Activated B cell treated with CpG ODN at 0.5 μM for 24 hours (primary cell): ENCODE data around the gene C17orf50. TPM values are rescaled to one million over a fixed set of nuclear protein-coding genes. Genes with fewer than 3 reads are reported as not detected.

Experiments
- ATAC-seq: fragments of 200-7000 bp; cut with Tn5 transposase; one replicate; pipeline ENCODE4 v1.10.0; 2021; ENCODE audit warnings: low read depth, mild to moderate bottlenecking, moderate library complexity
- CTCF ChIA-PET: fragments of 350-600 bp; sonication (Branson Sonifier 250); formaldehyde crosslinking; loops from one replicate; lab custom pipeline; 2021; ENCODE audit warnings: antibody characterized with exemption; lab: Charles Lee
- POLR2A ChIA-PET: fragments of 350-600 bp; sonication (Branson Sonifier 250); formaldehyde crosslinking; loops from one replicate; lab custom pipeline; 2021; ENCODE audit warnings: antibody characterized with exemption; lab: Charles Lee
- DNase-seq: peaks from one replicate; pipeline ENCODE4 v3.0.0; 2022
- H3K27ac Mint-ChIP-seq: one replicate; pipeline ENCODE4 v1.8.0; 2020; ENCODE audit warnings: mixed read lengths
- H3K27me3 Mint-ChIP-seq: one replicate; pipeline ENCODE4 v1.8.0; 2021; ENCODE audit warnings: mixed read lengths
- H3K36me3 Mint-ChIP-seq: one replicate; pipeline ENCODE4 v1.8.0; 2021; ENCODE audit warnings: low read depth, mixed read lengths
- H3K4me1 Mint-ChIP-seq: one replicate; pipeline ENCODE4 v1.8.0; 2021; ENCODE audit warnings: mixed read lengths
- H3K4me3 Mint-ChIP-seq: one replicate; pipeline ENCODE4 v1.8.0; 2020; ENCODE audit warnings: mild to moderate bottlenecking, mixed read lengths
- H3K9me3 Mint-ChIP-seq: one replicate; pipeline ENCODE4 v1.8.0; 2020; ENCODE audit warnings: mixed read lengths
- intact Hi-C: fragments of 100-400 bp; cut with micrococcal nuclease; formaldehyde crosslinking; loops from one replicate; pipeline ENCODE4 v1.15.1; 2024
- total RNA-seq: library from RNA; stranded (reverse); gene quantifications from 2 replicates; pipeline ENCODE4 v1.2.3, GENCODE V29; 2022
- TF ChIP-seq, protein P1 (sequence below): fragments of 200-600 bp; IDR thresholded peaks from one replicate; pipeline ENCODE4 v1.8.0; 2022; ENCODE audit warnings: antibody characterized with exemption, mild to moderate bottlenecking

Gene C17orf50
- total RNA-seq, 1 donor from 2014 or later = not detected

- H3K9me3 Mint-ChIP-seq = no peaks in the 10 kb centered on the region
- peak overlapping the region; percentile 75 for H3K27ac Mint-ChIP-seq
- H3K27me3 Mint-ChIP-seq = peaks cover 4% of the 10 kb centered on the region
- CTCF ChIA-PET = interaction anchor here (1.0 to 6.0 kb wide), 11 partner anchors 26 to 152 kb away, joined by 3 to 158 read pairs (median 7); partner anchors contain the start of genes MMP28 and TAF15
- H3K4me1 Mint-ChIP-seq = peaks cover 9% of the 10 kb centered on the region
- DNase-seq (no peak), ATAC-seq (no peak)
- H3K36me3 Mint-ChIP-seq = peaks cover 1% of the 10 kb centered on the region
- POLR2A ChIA-PET = interaction anchor here (1.7 to 6.7 kb wide), 4 partner anchors 37 to 186 kb away, joined by 5 to 121 read pairs (median 10); partner anchors contain the start of genes PEX12 and TAF15
- TF ChIP-seq, protein P1, sequence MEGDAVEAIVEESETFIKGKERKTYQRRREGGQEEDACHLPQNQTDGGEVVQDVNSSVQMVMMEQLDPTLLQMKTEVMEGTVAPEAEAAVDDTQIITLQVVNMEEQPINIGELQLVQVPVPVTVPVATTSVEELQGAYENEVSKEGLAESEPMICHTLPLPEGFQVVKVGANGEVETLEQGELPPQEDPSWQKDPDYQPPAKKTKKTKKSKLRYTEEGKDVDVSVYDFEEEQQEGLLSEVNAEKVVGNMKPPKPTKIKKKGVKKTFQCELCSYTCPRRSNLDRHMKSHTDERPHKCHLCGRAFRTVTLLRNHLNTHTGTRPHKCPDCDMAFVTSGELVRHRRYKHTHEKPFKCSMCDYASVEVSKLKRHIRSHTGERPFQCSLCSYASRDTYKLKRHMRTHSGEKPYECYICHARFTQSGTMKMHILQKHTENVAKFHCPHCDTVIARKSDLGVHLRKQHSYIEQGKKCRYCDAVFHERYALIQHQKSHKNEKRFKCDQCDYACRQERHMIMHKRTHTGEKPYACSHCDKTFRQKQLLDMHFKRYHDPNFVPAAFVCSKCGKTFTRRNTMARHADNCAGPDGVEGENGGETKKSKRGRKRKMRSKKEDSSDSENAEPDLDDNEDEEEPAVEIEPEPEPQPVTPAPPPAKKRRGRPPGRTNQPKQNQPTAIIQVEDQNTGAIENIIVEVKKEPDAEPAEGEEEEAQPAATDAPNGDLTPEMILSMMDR = no peak
- peak overlapping the region; percentile 91 for H3K4me3 Mint-ChIP-seq
- intact Hi-C loops = no loop called here
Measured at GRCh38 chr17:35765086-35765710, 4.5 kb downstream of the C17orf50 start.

DNA sequence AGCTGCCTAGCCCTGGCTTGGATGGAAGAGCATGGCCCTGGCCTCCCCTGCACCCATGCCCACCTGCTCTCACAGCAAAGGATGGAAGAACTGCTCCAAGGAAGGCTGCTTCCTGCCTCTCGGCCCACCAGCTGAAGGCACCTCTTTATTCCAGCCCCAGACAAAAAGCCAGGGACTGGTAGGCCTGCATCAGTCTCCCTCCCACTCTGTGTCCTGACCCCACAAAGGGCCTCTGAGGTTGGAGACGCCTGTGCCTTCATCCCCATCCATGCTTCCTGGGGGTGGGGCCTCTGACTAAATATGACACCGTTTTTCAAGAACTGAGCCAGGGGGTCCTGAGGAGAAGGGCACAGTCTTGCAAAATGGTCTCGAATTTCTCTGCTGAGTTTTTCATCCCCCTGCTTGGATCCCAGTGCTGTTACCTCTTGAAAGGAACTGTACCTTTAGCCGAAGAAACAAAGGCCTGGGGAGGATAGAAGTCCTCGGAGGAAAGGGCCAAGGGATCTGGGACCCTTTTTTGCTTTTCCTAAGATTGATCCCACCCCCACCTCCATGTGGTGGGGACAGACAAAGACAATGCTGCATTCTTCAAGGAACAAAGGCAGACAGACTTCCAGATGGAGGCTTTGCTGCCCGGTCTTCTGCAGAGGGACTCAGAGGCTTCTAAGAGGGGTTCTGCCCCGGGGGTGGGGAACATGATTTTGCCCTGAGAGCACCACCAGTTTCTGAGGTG lies 5.2 kb downstream of the C17orf50 start:
- CTCF ChIA-PET = interaction anchor here (1.8 to 6.0 kb wide), 5 partner anchors 39 to 52 kb away, joined by 4 to 158 read pairs (median 22); partner anchors contain the start of gene TAF15
- DNase-seq = no peak
- Mint-ChIP-seq H3K9me3 (no peaks in the 10 kb centered on the region), H3K27ac (no peak overlapping the region), H3K36me3 (peaks cover 1% of the 10 kb centered on the region), H3K27me3 (peaks cover 4% of the 10 kb centered on the region), H3K4me1 (peaks cover 9% of the 10 kb centered on the region), H3K4me3 (no peak overlapping the region)
- ATAC-seq = no peak
- TF ChIP-seq, protein P1 = no peak
- POLR2A ChIA-PET = interaction anchor here (1.2 to 6.7 kb wide), 2 partner anchors 40 to 43 kb away, joined by 3 to 121 read pairs; partner anchors contain the start of gene TAF15
- intact Hi-C loops = no loop called here

- TF ChIP-seq, protein P1 = no peak
- H3K9me3 Mint-ChIP-seq = no peaks in the 10 kb centered on the region
- POLR2A ChIA-PET = interaction anchor here (1.2 to 6.7 kb wide), 2 partner anchors 39 to 43 kb away, joined by 3 to 121 read pairs; partner anchors contain the start of gene TAF15
- CTCF ChIA-PET = interaction anchor here (1.0 to 3.3 kb wide), 3 partner anchors 38 to 42 kb away, joined by 3 to 22 read pairs (median 6); partner anchors contain the start of gene TAF15
- ATAC-seq (no peak), DNase-seq (no peak)
- peaks cover 1% of the 10 kb centered on the region for H3K36me3 Mint-ChIP-seq
- no peak overlapping the region for H3K27ac Mint-ChIP-seq
- intact Hi-C loops = no loop called here
- no peak overlapping the region for H3K4me3 Mint-ChIP-seq
- peaks cover 9% of the 10 kb centered on the region for H3K4me1 Mint-ChIP-seq
- peaks cover 4% of the 10 kb centered on the region for H3K27me3 Mint-ChIP-seq
Measured at GRCh38 chr17:35766489-35766877, 5.8 kb downstream of the C17orf50 start.

- Mint-ChIP-seq H3K27ac (no peak overlapping the region), H3K36me3 (peaks cover 1% of the 10 kb centered on the region), H3K27me3 (peaks cover 5% of the 10 kb centered on the region), H3K4me1 (peaks cover 9% of the 10 kb centered on the region), H3K9me3 (no peaks in the 10 kb centered on the region), H3K4me3 (no peak overlapping the region)
- DNase-seq (no peak), ATAC-seq (no peak)
- TF ChIP-seq, protein P1 = no peak
- ChIA-PET POLR2A (interaction anchor here (1.2 to 6.7 kb wide), 2 partner anchors 39 to 42 kb away, joined by 3 to 121 read pairs; partner anchors contain the start of gene TAF15), CTCF (interaction anchor here (0.7 to 3.3 kb wide), 4 partner anchors 37 to 50 kb away, joined by 3 to 22 read pairs (median 5); partner anchors contain the start of gene TAF15)
- intact Hi-C loops = no loop called here
Measured at GRCh38 chr17:35766903-35767510, 6.3 kb downstream of the C17orf50 start.
